Chondrocyte (in vitro differentiated cells): ENCODE results near the gene PHF19. TPM values are rescaled to one million over a fixed set of nuclear protein-coding genes. Genes with fewer than 3 reads are reported as not detected.

Experiments used
- DNase-seq: peaks from one replicate; pipeline ENCODE4 v3.0.0; 2021; ENCODE audit warnings: mixed read lengths, low spot score
- H3K27ac Mint-ChIP-seq: one replicate; pipeline ENCODE4 v1.8.0; 2021; ENCODE audit warnings: mild to moderate bottlenecking, moderate library complexity, mixed read lengths; ENCODE audit not compliant: unreplicated experiment
- H3K27me3 Mint-ChIP-seq: 2 replicates; pipeline ENCODE4 v1.8.0; 2021; ENCODE audit warnings: low read depth, mixed read lengths
- H3K36me3 Mint-ChIP-seq: 2 replicates; pipeline ENCODE4 v1.8.0; 2021; ENCODE audit warnings: low read depth, mixed read lengths
- H3K4me1 Mint-ChIP-seq: 2 replicates; pipeline ENCODE4 v1.8.0; 2021; ENCODE audit warnings: low read depth, mild to moderate bottlenecking, mixed read lengths
- H3K4me3 Mint-ChIP-seq: one replicate; pipeline ENCODE4 v1.8.0; 2021; ENCODE audit warnings: mild to moderate bottlenecking, moderate library complexity, mixed read lengths; ENCODE audit not compliant: unreplicated experiment
- H3K9me3 Mint-ChIP-seq: 2 replicates; pipeline ENCODE4 v1.8.0; 2021; ENCODE audit warnings: low read depth, mixed read lengths
- total RNA-seq: library from RNA; stranded (reverse); gene quantifications from 3 replicates; pipeline ENCODE4 v1.2.1, GENCODE V29; 2021
- TF ChIP-seq, protein P1 (sequence below): fragments of 200-600 bp; sonication (generic); IDR thresholded peaks from 2 replicates; pipeline ENCODE4 v1.5.0; 2021; ENCODE audit warnings: antibody characterized with exemption, mild to moderate bottlenecking, moderate library complexity

Gene PHF19
- total RNA-seq, 1 donor from 2014 or later, result 77.8 TPM

DNA sequence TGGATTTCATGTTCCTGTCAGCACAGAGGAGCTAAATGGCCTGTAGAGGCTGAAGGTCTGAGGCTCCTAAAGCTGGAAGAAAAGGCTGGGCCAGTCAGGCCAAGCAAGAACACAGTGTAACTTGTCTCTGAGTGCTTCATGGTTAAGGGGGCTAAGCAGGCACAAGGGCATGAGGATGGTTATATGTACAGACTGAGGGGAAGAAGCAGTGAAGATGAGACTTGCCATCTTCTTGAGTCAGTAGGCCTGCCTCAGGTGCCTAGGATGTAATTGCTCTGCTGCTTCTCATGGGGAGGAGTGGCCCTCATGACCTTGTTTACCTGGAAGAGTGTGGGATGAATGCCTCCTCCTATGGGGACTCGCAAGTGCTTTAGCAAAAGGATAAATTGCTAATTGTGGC, 25.5 kb downstream of the PHF19 start:
- H3K36me3 Mint-ChIP-seq, result no peaks in the 10 kb centered on the region
- H3K9me3 Mint-ChIP-seq, result no peaks in the 10 kb centered on the region
- TF ChIP-seq, protein P1, sequence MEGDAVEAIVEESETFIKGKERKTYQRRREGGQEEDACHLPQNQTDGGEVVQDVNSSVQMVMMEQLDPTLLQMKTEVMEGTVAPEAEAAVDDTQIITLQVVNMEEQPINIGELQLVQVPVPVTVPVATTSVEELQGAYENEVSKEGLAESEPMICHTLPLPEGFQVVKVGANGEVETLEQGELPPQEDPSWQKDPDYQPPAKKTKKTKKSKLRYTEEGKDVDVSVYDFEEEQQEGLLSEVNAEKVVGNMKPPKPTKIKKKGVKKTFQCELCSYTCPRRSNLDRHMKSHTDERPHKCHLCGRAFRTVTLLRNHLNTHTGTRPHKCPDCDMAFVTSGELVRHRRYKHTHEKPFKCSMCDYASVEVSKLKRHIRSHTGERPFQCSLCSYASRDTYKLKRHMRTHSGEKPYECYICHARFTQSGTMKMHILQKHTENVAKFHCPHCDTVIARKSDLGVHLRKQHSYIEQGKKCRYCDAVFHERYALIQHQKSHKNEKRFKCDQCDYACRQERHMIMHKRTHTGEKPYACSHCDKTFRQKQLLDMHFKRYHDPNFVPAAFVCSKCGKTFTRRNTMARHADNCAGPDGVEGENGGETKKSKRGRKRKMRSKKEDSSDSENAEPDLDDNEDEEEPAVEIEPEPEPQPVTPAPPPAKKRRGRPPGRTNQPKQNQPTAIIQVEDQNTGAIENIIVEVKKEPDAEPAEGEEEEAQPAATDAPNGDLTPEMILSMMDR, result no peak
- peaks cover 9% of the 10 kb centered on the region for H3K4me1 Mint-ChIP-seq
- DNase-seq, result no peak
- H3K27ac Mint-ChIP-seq, result no peak overlapping the region
- H3K4me3 Mint-ChIP-seq, result no peak overlapping the region
- no peaks in the 10 kb centered on the region for H3K27me3 Mint-ChIP-seq

DNA sequence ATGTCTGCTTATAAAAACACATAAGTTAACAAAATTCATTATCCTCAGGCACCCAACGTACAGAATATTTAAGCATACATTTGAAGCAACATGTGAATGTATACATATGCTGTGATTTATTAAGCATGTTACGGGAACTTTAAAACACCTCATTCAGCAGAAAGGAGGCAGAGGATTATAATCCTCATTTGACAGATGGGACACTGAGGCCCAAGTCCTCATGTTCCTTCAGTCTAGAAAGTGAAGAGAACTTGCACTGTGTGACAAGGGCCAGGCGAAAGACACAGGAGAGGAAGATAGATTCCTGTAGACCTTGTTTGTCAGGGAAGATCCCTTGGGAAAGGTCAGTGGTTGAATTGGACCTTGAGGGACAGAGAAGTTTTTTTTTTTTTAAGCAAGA, 26.7 kb downstream of the PHF19 start:
- no peaks in the 10 kb centered on the region for H3K9me3 Mint-ChIP-seq
- DNase-seq, result no peak
- H3K4me1 Mint-ChIP-seq, result peaks cover 9% of the 10 kb centered on the region
- H3K36me3 Mint-ChIP-seq, result no peaks in the 10 kb centered on the region
- TF ChIP-seq, protein P1, result no peak
- no peak overlapping the region for H3K27ac Mint-ChIP-seq
- H3K4me3 Mint-ChIP-seq, result no peak overlapping the region
- H3K27me3 Mint-ChIP-seq, result no peaks in the 10 kb centered on the region

DNA sequence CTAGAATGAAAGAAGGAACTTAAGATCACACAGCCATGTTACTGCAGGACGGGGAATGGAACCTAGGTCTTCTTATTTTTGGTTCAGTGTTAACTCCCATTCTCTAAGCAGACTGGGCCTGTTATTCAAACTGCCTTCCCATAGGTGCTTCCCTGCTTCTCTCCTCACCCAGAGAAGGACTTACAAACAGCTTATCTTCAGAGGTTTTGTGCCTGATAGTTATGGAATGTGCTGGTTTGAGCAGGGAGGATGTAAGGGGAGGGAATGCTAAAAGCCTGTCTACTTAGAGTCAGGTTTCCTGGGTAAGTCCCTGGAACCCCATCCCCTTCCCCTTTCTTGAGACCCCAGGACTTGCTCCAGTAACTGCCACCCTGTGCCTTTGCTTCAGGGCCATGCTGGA, 30.1 kb downstream of the PHF19 start:
- no peak overlapping the region for H3K4me3 Mint-ChIP-seq
- peaks cover 19% of the 10 kb centered on the region for H3K4me1 Mint-ChIP-seq
- H3K27me3 Mint-ChIP-seq, result no peaks in the 10 kb centered on the region
- no peaks in the 10 kb centered on the region for H3K36me3 Mint-ChIP-seq
- no peak overlapping the region for H3K27ac Mint-ChIP-seq
- no peak for DNase-seq
- TF ChIP-seq, protein P1, result no peak
- no peaks in the 10 kb centered on the region for H3K9me3 Mint-ChIP-seq

DNA sequence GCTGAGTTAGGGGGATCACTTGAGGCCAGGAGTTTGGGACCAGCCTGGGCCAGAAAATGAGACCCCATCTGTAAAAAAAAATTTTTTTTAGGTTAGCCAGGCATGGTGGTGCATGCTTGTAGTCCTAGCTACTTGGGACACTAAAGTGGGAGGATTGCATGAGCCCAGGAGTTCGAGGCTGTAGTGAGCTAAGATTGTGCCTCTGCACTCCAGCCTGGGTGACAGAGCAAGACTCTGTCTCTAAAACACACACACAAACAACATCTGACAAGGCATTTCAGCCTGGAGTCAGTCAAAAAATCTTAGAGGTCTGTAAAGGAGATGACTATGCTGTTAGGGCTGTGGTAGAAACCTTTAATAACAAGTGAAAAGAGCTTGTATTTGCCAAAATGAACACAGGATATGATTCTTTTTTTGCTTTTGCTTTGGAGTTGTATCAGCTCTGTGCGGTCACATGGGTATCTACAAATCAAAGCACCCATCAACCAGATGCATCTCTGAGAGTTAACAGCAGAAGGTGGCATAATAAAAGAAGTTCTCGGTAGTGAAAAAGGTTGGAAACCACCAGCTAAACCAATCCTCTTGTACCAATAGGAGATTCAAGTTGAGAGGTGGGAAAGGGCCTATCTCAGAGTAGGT, 30.6 kb downstream of the PHF19 start:
- no peak overlapping the region for H3K27ac Mint-ChIP-seq
- peaks cover 24% of the 10 kb centered on the region for H3K4me1 Mint-ChIP-seq
- no peaks in the 10 kb centered on the region for H3K9me3 Mint-ChIP-seq
- no peaks in the 10 kb centered on the region for H3K27me3 Mint-ChIP-seq
- no peak for DNase-seq
- peaks cover 4% of the 10 kb centered on the region for H3K36me3 Mint-ChIP-seq
- H3K4me3 Mint-ChIP-seq, result no peak overlapping the region
- TF ChIP-seq, protein P1, result no peak

DNA sequence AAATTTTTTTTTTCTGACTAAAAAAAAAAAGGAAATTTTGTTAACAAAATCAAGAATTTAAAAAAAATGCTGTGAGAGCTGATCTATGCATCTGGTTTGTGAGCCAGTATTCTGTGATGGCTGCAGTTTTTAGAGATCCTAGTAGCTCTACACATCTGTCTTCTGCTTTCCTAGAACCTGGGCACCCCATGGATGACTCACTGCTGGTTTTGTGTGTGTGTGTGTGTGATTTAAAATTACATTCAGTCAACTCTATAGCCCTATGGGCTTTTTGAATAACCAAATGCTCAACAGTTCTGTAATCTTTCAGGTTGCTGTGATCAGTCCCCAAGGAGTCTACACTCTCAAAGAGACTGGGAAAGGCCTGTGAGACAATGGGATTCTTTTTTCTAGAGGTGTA, 31.7 kb downstream of the PHF19 start:
- peaks cover 4% of the 10 kb centered on the region for H3K36me3 Mint-ChIP-seq
- H3K9me3 Mint-ChIP-seq, result no peaks in the 10 kb centered on the region
- H3K27ac Mint-ChIP-seq, result no peak overlapping the region
- no peaks in the 10 kb centered on the region for H3K27me3 Mint-ChIP-seq
- no peak overlapping the region for H3K4me3 Mint-ChIP-seq
- H3K4me1 Mint-ChIP-seq, result peaks cover 25% of the 10 kb centered on the region
- TF ChIP-seq, protein P1, result no peak
- no peak for DNase-seq
